Trophoblast cell (in vitro differentiated cells and primary cell): ENCODE results near the gene HS6ST2.

Experiments used
- DNase-seq, 2 donors: peaks; one replicate each; pipeline ENCODE4 v3.0.0-alpha.2; 2016
- H2AFZ ChIP-seq: 2 replicates; pipeline ENCODE4 v1.6.1; 2013; ENCODE audit warnings: low read length, moderate library complexity, mild to moderate bottlenecking; ENCODE audit not compliant: insufficient read depth, poor library complexity
- H2AK5ac ChIP-seq: 2 replicates; pipeline ENCODE4 v1.6.1; 2013; ENCODE audit warnings: mild to moderate bottlenecking, low read length
- H2BK120ac ChIP-seq: 2 replicates; pipeline ENCODE4 v1.6.1; 2013; ENCODE audit warnings: low read length, mild to moderate bottlenecking, moderate library complexity; ENCODE audit not compliant: insufficient read depth, poor library complexity
- H2BK12ac ChIP-seq: 2 replicates; pipeline ENCODE4 v1.6.1; 2013; ENCODE audit warnings: mild to moderate bottlenecking, low read length, moderate library complexity
- H2BK5ac ChIP-seq: 2 replicates; pipeline ENCODE4 v1.6.1; 2013; ENCODE audit warnings: low read length, low read depth, moderate library complexity, mild to moderate bottlenecking; ENCODE audit not compliant: poor library complexity
- H3K14ac ChIP-seq: 2 replicates; pipeline ENCODE4 v1.6.1; 2013; ENCODE audit warnings: mild to moderate bottlenecking, low read length
- H3K18ac ChIP-seq: 2 replicates; pipeline ENCODE4 v1.6.1; 2013; ENCODE audit warnings: mild to moderate bottlenecking, low read length
- H3K23ac ChIP-seq: 2 replicates; pipeline ENCODE4 v1.6.1; 2013; ENCODE audit warnings: low read length
- H3K27ac ChIP-seq: 2 replicates; pipeline ENCODE4 v1.5.1; 2013; ENCODE audit warnings: low read depth, mild to moderate bottlenecking, inconsistent platforms, low read length, moderate library complexity
- H3K27me3 ChIP-seq: 2 replicates; pipeline ENCODE4 v1.6.1; 2013; ENCODE audit warnings: inconsistent platforms, mild to moderate bottlenecking, low read length, moderate library complexity; ENCODE audit not compliant: insufficient read depth
- H3K36me3 ChIP-seq, 2 experiments: 1 replicate in 1 of 2; 2 replicates in 1 of 2; pipeline ENCODE4 v1.6.1; 2013; ENCODE audit warnings: low read length in 2 of 2, mild to moderate bottlenecking in 2 of 2, moderate library complexity in 1 of 2; ENCODE audit not compliant: insufficient read depth in 2 of 2, control insufficient read depth in 1 of 2
- H3K4ac ChIP-seq: 2 replicates; pipeline ENCODE4 v1.6.1; 2013; ENCODE audit warnings: low read depth, mild to moderate bottlenecking, low read length, moderate library complexity
- H3K4me1 ChIP-seq, 2 experiments: 1 replicate in 1 of 2; 2 replicates in 1 of 2; pipeline ENCODE4 v1.6.1; 2013; ENCODE audit warnings: low read length in 2 of 2, mild to moderate bottlenecking in 2 of 2, moderate library complexity in 1 of 2; ENCODE audit not compliant: insufficient read depth in 2 of 2, control insufficient read depth in 1 of 2
- H3K4me2 ChIP-seq: 2 replicates; pipeline ENCODE4 v1.6.1; 2013; ENCODE audit warnings: inconsistent platforms, mild to moderate bottlenecking, low read length, moderate library complexity
- H3K4me3 ChIP-seq: 2 replicates; pipeline ENCODE4 v1.5.1; 2013; ENCODE audit warnings: mild to moderate bottlenecking, low read depth, low read length, inconsistent platforms
- H3K79me1 ChIP-seq: one replicate; pipeline ENCODE4 v1.6.1; 2013; ENCODE audit warnings: low read length
- H3K79me2 ChIP-seq: 2 replicates; pipeline ENCODE4 v1.6.1; 2013; ENCODE audit warnings: low read length, mild to moderate bottlenecking; ENCODE audit not compliant: control insufficient read depth, insufficient read depth, poor library complexity
- H3K9ac ChIP-seq: 2 replicates; pipeline ENCODE4 v1.6.1; 2013; ENCODE audit warnings: mild to moderate bottlenecking, low read length
- H3K9me3 ChIP-seq: 2 replicates; pipeline ENCODE4 v1.6.1; 2013; ENCODE audit warnings: low read depth, mild to moderate bottlenecking, control low read depth, inconsistent platforms, low read length; ENCODE audit not compliant: insufficient read depth
- H4K12ac ChIP-seq: 2 replicates; pipeline ENCODE4 v1.6.1; 2013; ENCODE audit warnings: low read depth, mild to moderate bottlenecking, low read length, moderate library complexity
- H4K8ac ChIP-seq: 2 replicates; pipeline ENCODE4 v1.6.1; 2013; ENCODE audit warnings: low read depth, mild to moderate bottlenecking, low read length, moderate library complexity
- H4K91ac ChIP-seq: one replicate; pipeline ENCODE4 v1.6.1; 2013; ENCODE audit warnings: low read depth, mild to moderate bottlenecking, low read length, moderate library complexity
- WGBS: extraction: QIAGEN DNeasy Blood & Tissue Kit; methylation state at CpG from one replicate; pipeline ENCODE4 v1.1.7; 2013; ENCODE audit warnings: missing lambda C conversion rate; ENCODE audit not compliant: insufficient read length, insufficient coverage; ENCODE audit errors: extremely low coverage; 5-methylcytosine and 5-hydroxymethylcytosine counted together

HS6ST2 gene

GRCh38 chrX:132965461-132965860, 7.0 kb upstream of the HS6ST2 start:
- Histone ChIP-seq H4K12ac (no peak overlapping the region), H4K91ac (no peak overlapping the region), H2AFZ (no peak overlapping the region), H3K4ac (no peak overlapping the region), H3K14ac (no peak overlapping the region), H3K4me2 (no peak overlapping the region), H3K79me1 (no peaks in the 10 kb centered on the region), H3K9me3 (no peaks in the 10 kb centered on the region), H3K36me3 (no peaks in the 10 kb centered on the region), H2BK5ac (no peak overlapping the region), H3K9ac (no peak overlapping the region), H2AK5ac (no peak overlapping the region), H3K4me1 (peaks cover 0 to 12% of the 10 kb centered on the region in 2 experiments), H3K27me3 (no peaks in the 10 kb centered on the region), H3K27ac (no peak overlapping the region), H3K79me2 (no peaks in the 10 kb centered on the region), H3K18ac (no peak overlapping the region), H3K4me3 (no peak overlapping the region), H2BK12ac (no peak overlapping the region), H4K8ac (no peak overlapping the region), H2BK120ac (no peak overlapping the region), H3K23ac (no peak overlapping the region)
- no CpG with 5 or more reads among the region's 4 CpGs for WGBS
- DNase-seq = no peak

- no CpG with 5 or more reads among the region's 1 CpG for WGBS
- Histone ChIP-seq H3K9me3 (no peaks in the 10 kb centered on the region), H2AFZ (no peak overlapping the region), H4K12ac (no peak overlapping the region), H3K4ac (no peak overlapping the region), H4K8ac (no peak overlapping the region), H3K4me3 (no peak overlapping the region), H3K79me2 (no peaks in the 10 kb centered on the region), H3K9ac (no peak overlapping the region), H2AK5ac (no peak overlapping the region), H4K91ac (no peak overlapping the region), H2BK120ac (no peak overlapping the region), H3K27me3 (peaks cover 25% of the 10 kb centered on the region), H3K14ac (no peak overlapping the region), H3K4me1 (peaks cover 4 to 23% of the 10 kb centered on the region in 2 experiments), H3K79me1 (no peaks in the 10 kb centered on the region), H2BK5ac (no peak overlapping the region), H3K36me3 (no peaks in the 10 kb centered on the region), H3K27ac (no peak overlapping the region), H3K18ac (no peak overlapping the region), H3K23ac (no peak overlapping the region), H2BK12ac (no peak overlapping the region), H3K4me2 (no peak overlapping the region)
- peak; percentile 30 to 78 for DNase-seq
Observed at GRCh38 chrX:132961511-132961910, 3.1 kb upstream of the HS6ST2 start.

GRCh38 chrX:132957211-132958090, 978 bp downstream of the HS6ST2 start:
- Histone ChIP-seq H3K9ac (no peak overlapping the region), H3K79me1 (no peaks in the 10 kb centered on the region), H3K79me2 (no peaks in the 10 kb centered on the region), H4K8ac (no peak overlapping the region), H3K23ac (no peak overlapping the region), H3K36me3 (no peaks in the 10 kb centered on the region), H3K27me3 (peaks cover 27% of the 10 kb centered on the region), H3K4me1 (peaks cover 10 to 35% of the 10 kb centered on the region in 2 experiments), H2BK120ac (no peak overlapping the region), H2BK12ac (no peak overlapping the region), H3K4me3 (peak overlapping the region; percentile 49), H3K18ac (no peak overlapping the region), H4K91ac (no peak overlapping the region), H2BK5ac (no peak overlapping the region), H3K4ac (no peak overlapping the region), H3K14ac (no peak overlapping the region), H2AFZ (peak overlapping the region; percentile 14), H3K27ac (no peak overlapping the region), H3K4me2 (peak overlapping the region; percentile 89), H3K9me3 (no peaks in the 10 kb centered on the region), H2AK5ac (no peak overlapping the region), H4K12ac (no peak overlapping the region)
- no CpG with 5 or more reads among the region's 87 CpGs for WGBS
- peak in 1 of 2 donors; percentile 2 for DNase-seq

DNA sequence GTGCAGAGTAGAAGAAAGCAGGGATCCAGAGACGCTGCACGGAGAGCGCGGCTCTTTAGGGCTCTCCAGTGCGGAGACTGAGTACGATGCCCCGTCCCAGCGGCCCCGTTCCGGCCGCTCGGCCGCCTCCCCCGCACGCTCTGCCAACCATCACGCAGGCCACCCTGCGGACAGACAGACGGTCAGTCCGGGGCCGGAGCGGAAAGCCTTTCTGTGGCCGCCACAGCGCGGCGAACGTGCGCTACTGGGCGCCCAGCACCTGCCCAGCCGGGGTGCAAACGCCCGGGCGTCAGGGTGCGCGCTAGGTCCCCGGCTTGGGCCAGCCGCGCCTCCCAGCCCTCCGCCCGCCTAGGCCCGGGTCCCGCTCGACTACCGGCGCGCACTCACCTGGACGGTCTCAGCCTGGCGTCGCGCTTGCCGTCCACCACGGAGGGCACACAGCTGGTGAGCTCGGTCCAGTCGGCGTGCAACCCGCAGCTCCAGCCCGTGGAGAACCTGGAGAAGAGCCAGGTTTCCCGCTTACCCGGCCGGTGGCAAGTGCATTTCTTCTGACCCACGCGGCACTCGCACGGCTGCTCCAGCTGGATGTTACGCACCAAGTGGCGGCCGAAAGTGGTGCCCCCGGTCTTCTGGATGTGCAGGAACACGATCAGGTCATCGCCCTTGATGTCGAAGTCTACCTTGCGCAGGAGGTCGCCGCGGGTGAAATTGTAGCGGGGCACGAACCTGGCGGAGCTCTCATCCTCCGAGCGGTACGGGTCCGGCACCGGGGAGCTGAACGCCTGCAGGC, 1.8 kb downstream of the HS6ST2 start:
- Histone ChIP-seq H4K8ac (no peak overlapping the region), H3K4me2 (peak overlapping the region; percentile 89), H3K27me3 (peaks cover 27% of the 10 kb centered on the region), H4K12ac (no peak overlapping the region), H4K91ac (no peak overlapping the region), H3K79me1 (no peaks in the 10 kb centered on the region), H3K27ac (no peak overlapping the region), H3K4me3 (peak overlapping the region; percentile 49), H3K23ac (no peak overlapping the region), H2AK5ac (no peak overlapping the region), H3K9me3 (no peaks in the 10 kb centered on the region), H2BK120ac (no peak overlapping the region), H2BK5ac (no peak overlapping the region), H3K36me3 (no peaks in the 10 kb centered on the region), H3K9ac (no peak overlapping the region), H3K4me1 (peaks cover 10 to 35% of the 10 kb centered on the region in 2 experiments), H3K14ac (no peak overlapping the region), H2BK12ac (no peak overlapping the region), H3K79me2 (no peaks in the 10 kb centered on the region), H2AFZ (peak overlapping the region; percentile 45), H3K4ac (no peak overlapping the region), H3K18ac (no peak overlapping the region)
- WGBS = no CpG with 5 or more reads among the region's 83 CpGs
- peak in 1 of 2 donors; percentile 12 for DNase-seq
